Stimulated activated CD4-positive, alpha-beta T cell treated with anti-CD3 and anti-CD28 coated beads, Interleukin-15, amount 100 ng/mL, for 24 hours (primary cell): Measurements from ENCODE around the gene PNPLA8.
"Not testable (repeated sequence)": the region's sequence is repeated elsewhere in the genome, so short reads cannot be mapped to it uniquely, and the experiment has no call there.

Source experiments
- DNase-seq: peaks from one replicate; pipeline ENCODE4 v3.0.0-alpha.2; 2020

PNPLA8 gene, protein sequence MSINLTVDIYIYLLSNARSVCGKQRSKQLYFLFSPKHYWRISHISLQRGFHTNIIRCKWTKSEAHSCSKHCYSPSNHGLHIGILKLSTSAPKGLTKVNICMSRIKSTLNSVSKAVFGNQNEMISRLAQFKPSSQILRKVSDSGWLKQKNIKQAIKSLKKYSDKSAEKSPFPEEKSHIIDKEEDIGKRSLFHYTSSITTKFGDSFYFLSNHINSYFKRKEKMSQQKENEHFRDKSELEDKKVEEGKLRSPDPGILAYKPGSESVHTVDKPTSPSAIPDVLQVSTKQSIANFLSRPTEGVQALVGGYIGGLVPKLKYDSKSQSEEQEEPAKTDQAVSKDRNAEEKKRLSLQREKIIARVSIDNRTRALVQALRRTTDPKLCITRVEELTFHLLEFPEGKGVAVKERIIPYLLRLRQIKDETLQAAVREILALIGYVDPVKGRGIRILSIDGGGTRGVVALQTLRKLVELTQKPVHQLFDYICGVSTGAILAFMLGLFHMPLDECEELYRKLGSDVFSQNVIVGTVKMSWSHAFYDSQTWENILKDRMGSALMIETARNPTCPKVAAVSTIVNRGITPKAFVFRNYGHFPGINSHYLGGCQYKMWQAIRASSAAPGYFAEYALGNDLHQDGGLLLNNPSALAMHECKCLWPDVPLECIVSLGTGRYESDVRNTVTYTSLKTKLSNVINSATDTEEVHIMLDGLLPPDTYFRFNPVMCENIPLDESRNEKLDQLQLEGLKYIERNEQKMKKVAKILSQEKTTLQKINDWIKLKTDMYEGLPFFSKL

GRCh38 chr7:108525985-108526767 is at the start of gene PNPLA8:
TSS of gene PNPLA8 (minus strand) at chr7:108526135. CDS start at chr7:108515491, 10,644 bp downstream.
- DNase-seq: peak; percentile 100

GRCh38 chr7:108575156-108575555 is 49.2 kb upstream of the PNPLA8 start:
- DNase-seq: no peak

- no peak for DNase-seq
Observed at GRCh38 chr7:108572480-108572879, 46.5 kb upstream of the PNPLA8 start.

GRCh38 chr7:108570146-108570755 is 44.3 kb upstream of the PNPLA8 start:
- DNase-seq: peak; percentile 60

GRCh38 chr7:108569381-108570145 is 43.6 kb upstream of the PNPLA8 start, which contains the start of the genes DNAJB9 and THAP5:
TSS of gene DNAJB9 (plus strand) at chr7:108569874. CDS start at chr7:108571727, 1,853 bp downstream.
TSS of gene THAP5 (minus strand) at chr7:108569706. CDS start at chr7:108569569, 137 bp downstream.
- peak; percentile 99 for DNase-seq

- no peak for DNase-seq
Observed at GRCh38 chr7:108568801-108569380, 43.0 kb upstream of the PNPLA8 start.

- DNase-seq: no peak
Observed at GRCh38 chr7:108565987-108566386, 40.1 kb upstream of the PNPLA8 start.

- no peak for DNase-seq
Observed at GRCh38 chr7:108561047-108561619, 35.2 kb upstream of the PNPLA8 start.

GRCh38 chr7:108559253-108559652 is 33.3 kb upstream of the PNPLA8 start:
- DNase-seq: no peak

DNA sequence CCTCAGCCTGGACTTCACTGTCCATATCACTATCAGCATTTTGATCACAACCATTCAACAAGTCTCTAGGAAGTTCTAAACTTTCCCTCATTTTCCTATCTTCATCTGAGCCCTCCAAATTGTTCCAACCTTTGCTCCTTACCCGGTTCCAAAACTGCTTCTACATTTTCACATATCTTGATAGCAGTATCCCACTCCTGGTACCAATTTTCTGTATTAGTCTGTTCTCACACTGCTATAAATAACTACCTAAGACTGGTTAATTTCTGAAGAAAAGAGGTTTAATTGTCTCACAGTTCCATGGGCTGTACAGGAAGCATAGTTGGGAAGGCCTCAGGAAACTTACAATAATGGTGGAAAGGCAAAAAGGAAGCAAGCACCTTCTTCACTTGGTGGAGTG is 31.7 kb upstream of the PNPLA8 start:
- DNase-seq: no peak

- no peak for DNase-seq
Observed at GRCh38 chr7:108557191-108557590, 31.3 kb upstream of the PNPLA8 start.

- DNase-seq: not testable (repeated sequence)
Observed at GRCh38 chr7:108556665-108557064, 30.7 kb upstream of the PNPLA8 start.

DNA sequence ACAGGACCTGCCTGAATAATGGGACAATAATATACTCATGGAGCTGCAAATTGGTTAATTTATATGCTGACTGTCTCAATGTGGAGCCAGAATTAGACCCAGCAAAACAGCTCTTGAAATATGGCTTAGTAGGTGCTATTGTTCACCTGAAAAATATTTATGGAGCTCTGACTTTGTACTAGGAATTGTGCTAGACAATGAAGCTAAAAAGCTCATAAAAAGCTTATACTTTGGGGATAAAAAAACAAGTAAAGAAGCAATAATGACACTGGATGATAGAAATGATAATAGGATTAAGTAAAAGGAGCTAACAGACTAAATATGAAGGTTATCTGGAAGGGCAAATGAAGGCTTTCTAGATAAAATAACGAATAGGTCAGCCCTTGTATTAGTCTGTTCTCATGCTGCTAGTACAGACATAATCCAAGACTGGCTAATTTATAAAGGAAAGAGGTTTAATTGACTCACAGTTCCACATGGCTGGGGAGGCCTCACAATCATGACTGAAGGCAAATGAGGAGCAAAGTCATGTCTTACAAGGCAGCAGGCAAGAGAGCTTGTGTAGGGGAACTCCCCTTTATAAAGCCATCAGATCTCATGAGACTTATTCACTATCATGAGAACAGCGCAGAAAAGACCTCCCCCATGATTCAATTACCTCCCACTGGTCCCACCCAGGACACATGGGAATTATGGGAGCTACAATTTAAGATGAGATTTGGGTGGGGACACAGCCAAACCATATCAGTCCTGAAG is 22.4 kb upstream of the PNPLA8 start:
- not testable (repeated sequence) for DNase-seq

GRCh38 chr7:108541478-108541877 is 15.5 kb upstream of the PNPLA8 start:
- no peak for DNase-seq

- not testable (repeated sequence) for DNase-seq
Observed at GRCh38 chr7:108538685-108539084, 12.8 kb upstream of the PNPLA8 start.

DNA sequence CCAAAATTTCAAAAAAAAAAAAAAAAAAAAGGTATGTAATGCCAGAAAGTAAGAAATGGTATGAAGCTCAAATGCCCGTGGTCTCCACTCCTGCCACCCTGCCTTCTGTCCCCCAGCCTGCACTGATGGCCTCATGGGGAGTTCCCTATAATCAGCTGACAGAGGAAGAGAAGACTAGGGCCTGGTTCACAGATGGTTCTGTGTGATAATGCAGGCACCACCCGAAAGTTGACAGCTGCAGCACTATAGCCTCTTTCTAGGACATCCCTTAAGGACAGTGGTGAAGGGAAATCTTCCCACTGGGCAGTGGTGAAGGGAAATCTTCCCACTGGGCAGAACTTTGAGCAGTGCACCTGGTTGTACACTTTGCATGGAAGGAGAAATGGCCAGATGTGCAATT is 12.3 kb upstream of the PNPLA8 start:
- not testable (repeated sequence) for DNase-seq

- DNase-seq: no peak
Observed at GRCh38 chr7:108537229-108537628, 11.3 kb upstream of the PNPLA8 start.

DNA sequence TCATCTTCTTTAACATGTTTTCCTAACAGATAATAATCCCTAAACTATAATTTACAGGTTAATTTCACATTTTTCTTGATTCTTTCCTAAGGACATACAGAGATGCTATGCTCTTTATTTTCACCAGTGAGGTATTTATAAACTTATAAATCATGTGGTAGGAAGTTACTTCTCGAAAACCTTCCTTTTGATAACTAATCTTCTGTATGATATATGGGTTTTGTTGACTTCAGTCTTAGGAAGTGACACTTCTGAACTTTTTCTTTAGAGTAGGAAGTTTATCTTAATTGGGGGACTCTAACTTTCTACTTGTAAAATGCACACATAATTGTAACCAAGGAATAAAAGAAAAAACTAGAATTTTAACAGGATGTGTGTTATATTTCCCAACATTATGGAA is 9.8 kb upstream of the PNPLA8 start:
- DNase-seq: no peak

- no peak for DNase-seq
Observed at GRCh38 chr7:108535257-108535656, 9.3 kb upstream of the PNPLA8 start.

DNA sequence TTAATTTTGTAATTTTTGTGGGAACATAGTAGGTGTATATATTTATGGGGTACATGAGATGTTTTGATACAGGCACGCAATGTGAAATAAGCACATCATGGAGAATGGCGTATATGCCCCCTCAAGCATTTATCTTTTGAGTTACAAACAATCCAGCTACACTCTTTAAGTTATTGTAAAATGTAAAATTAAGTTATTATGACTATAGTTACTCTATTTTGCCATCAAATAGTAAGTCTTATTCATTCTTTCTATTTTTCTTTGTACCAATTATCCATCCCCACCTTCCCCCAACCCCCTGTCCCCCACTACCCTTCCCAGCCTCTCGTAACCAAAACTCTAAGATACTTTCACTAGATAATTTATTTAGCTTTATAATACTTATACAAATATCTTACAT is 7.8 kb upstream of the PNPLA8 start:
- DNase-seq: no peak
